AML-193 (cell line): ENCODE results near the gene COL5A1.

Experiments used
- DNase-seq, 2 experiments: peaks; one replicate each; lab custom pipeline; 2025; lab: John Stamatoyannopoulos, UW

The COL5A1 gene

GRCh38 chr9:134606951-134607731 is 34.5 kb upstream of the COL5A1 start:
- DNase-seq, result no peak

GRCh38 chr9:134607971-134608370 is 33.6 kb upstream of the COL5A1 start:
- no peak for DNase-seq

GRCh38 chr9:134611046-134611445 is 30.6 kb upstream of the COL5A1 start:
- DNase-seq, result no peak

GRCh38 chr9:134612309-134612708 is 29.3 kb upstream of the COL5A1 start:
- DNase-seq, result no peak

- no peak for DNase-seq
These were observed 28.9 kb upstream of the COL5A1 start for GRCh38 chr9:134612715-134613114.

- no peak for DNase-seq
These were observed 27.3 kb upstream of the COL5A1 start for GRCh38 chr9:134614256-134614655.

GRCh38 chr9:134616341-134616740 is 25.3 kb upstream of the COL5A1 start:
- no peak for DNase-seq

GRCh38 chr9:134617246-134617645 is 24.4 kb upstream of the COL5A1 start:
- no peak for DNase-seq

GRCh38 chr9:134617836-134618162 is 23.8 kb upstream of the COL5A1 start:
- DNase-seq, result no peak

- no peak for DNase-seq
These were observed 23.3 kb upstream of the COL5A1 start for GRCh38 chr9:134618163-134618832.

- DNase-seq, result no peak
These were observed 22.7 kb upstream of the COL5A1 start for GRCh38 chr9:134618833-134619447.

- no peak for DNase-seq
These were observed 22.1 kb upstream of the COL5A1 start for GRCh38 chr9:134619448-134619982.

- no peak for DNase-seq
These were observed 21.5 kb upstream of the COL5A1 start for GRCh38 chr9:134619983-134620661.

GRCh38 chr9:134620751-134621557 is 20.6 kb upstream of the COL5A1 start:
- no peak for DNase-seq

- DNase-seq, result no peak
These were observed 20.0 kb upstream of the COL5A1 start for GRCh38 chr9:134621558-134622110.

GRCh38 chr9:134622896-134623257 is 18.7 kb upstream of the COL5A1 start:
- no peak for DNase-seq

GRCh38 chr9:134623258-134624066 is 18.1 kb upstream of the COL5A1 start:
- no peak for DNase-seq

GRCh38 chr9:134624137-134624591 is 17.4 kb upstream of the COL5A1 start:
- DNase-seq, result no peak

GRCh38 chr9:134624621-134625181 is 16.9 kb upstream of the COL5A1 start:
- DNase-seq, result no peak
